Parathyroid adenoma (tissue), 2 donors: ENCODE results near the gene CWF19L1.

Source experiments
- H2AFZ ChIP-seq: fragments of 300-600 bp; sonication (generic); one replicate; pipeline ENCODE4 v1.7.0; 2017; ENCODE audit warnings: antibody characterized with exemption, mild to moderate bottlenecking
- H3K27ac ChIP-seq: fragments of 300-600 bp; sonication (generic); one replicate; pipeline ENCODE4 v1.7.0; 2017
- H3K27me3 ChIP-seq: fragments of 300-600 bp; sonication (generic); one replicate; pipeline ENCODE4 v1.7.0; 2017; ENCODE audit warnings: low read length; ENCODE audit not compliant: control insufficient read depth, insufficient read depth
- H3K36me3 ChIP-seq: fragments of 300-600 bp; sonication (generic); one replicate; pipeline ENCODE4 v1.7.0; 2017; ENCODE audit warnings: low read length; ENCODE audit not compliant: control insufficient read depth, insufficient read depth
- H3K4me1 ChIP-seq: fragments of 300-600 bp; sonication (generic); one replicate; pipeline ENCODE4 v1.7.0; 2017; ENCODE audit warnings: control low read depth
- H3K4me2 ChIP-seq: fragments of 300-600 bp; sonication (generic); one replicate; pipeline ENCODE4 v1.7.0; 2017; ENCODE audit warnings: low read length
- H3K4me3 ChIP-seq: fragments of 300-600 bp; sonication (generic); one replicate; pipeline ENCODE4 v1.7.0; 2017; ENCODE audit warnings: low read depth, low read length
- H3K79me2 ChIP-seq: fragments of 300-600 bp; sonication (generic); one replicate; pipeline ENCODE4 v1.7.0; 2017; ENCODE audit warnings: control low read depth
- H3K9ac ChIP-seq: fragments of 300-600 bp; sonication (generic); one replicate; pipeline ENCODE4 v1.7.0; 2017; ENCODE audit warnings: mild to moderate bottlenecking
- H3K9me3 ChIP-seq: fragments of 300-600 bp; sonication (generic); one replicate; pipeline ENCODE4 v1.7.0; 2017; ENCODE audit warnings: low read length; ENCODE audit not compliant: control insufficient read depth
- TF ChIP-seq, protein P1 (sequence below): fragments of 300-600 bp; sonication (generic); IDR thresholded peaks from one replicate; pipeline ENCODE4 v1.7.0; 2017; ENCODE audit warnings: antibody characterized with exemption, mild to moderate bottlenecking
- donor health status: primary hyperparathyroidism.

Gene CWF19L1

DNA sequence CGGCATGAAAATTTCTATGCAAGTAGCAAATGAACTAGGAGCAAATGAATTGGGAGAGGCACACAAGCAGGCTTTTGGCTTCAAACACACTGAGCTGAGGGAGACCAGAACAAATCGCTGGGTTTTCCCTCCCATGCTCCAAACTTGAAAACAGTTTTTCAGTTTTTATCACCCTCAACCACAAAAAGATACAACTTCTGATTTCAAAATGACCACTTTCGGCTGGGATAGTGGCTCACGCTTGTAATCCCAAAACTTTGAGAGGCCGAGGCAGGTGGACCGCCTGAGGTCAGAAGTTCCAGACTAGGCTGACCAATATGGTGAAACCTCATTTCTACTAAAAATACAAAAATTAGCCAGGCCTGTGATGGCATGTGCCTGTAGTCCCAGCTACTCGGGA is 29.0 kb downstream of the CWF19L1 start:
- H3K27ac ChIP-seq = no peak overlapping the region
- no peaks in the 10 kb centered on the region for H3K27me3 ChIP-seq
- no peaks in the 10 kb centered on the region for H3K4me1 ChIP-seq
- TF ChIP-seq, protein P1, sequence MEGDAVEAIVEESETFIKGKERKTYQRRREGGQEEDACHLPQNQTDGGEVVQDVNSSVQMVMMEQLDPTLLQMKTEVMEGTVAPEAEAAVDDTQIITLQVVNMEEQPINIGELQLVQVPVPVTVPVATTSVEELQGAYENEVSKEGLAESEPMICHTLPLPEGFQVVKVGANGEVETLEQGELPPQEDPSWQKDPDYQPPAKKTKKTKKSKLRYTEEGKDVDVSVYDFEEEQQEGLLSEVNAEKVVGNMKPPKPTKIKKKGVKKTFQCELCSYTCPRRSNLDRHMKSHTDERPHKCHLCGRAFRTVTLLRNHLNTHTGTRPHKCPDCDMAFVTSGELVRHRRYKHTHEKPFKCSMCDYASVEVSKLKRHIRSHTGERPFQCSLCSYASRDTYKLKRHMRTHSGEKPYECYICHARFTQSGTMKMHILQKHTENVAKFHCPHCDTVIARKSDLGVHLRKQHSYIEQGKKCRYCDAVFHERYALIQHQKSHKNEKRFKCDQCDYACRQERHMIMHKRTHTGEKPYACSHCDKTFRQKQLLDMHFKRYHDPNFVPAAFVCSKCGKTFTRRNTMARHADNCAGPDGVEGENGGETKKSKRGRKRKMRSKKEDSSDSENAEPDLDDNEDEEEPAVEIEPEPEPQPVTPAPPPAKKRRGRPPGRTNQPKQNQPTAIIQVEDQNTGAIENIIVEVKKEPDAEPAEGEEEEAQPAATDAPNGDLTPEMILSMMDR = no peak
- no peak overlapping the region for H2AFZ ChIP-seq
- no peak overlapping the region for H3K4me2 ChIP-seq
- no peaks in the 10 kb centered on the region for H3K36me3 ChIP-seq
- H3K4me3 ChIP-seq = no peak overlapping the region
- no peaks in the 10 kb centered on the region for H3K9me3 ChIP-seq
- H3K79me2 ChIP-seq = peaks cover 3% of the 10 kb centered on the region
- no peak overlapping the region for H3K9ac ChIP-seq

DNA sequence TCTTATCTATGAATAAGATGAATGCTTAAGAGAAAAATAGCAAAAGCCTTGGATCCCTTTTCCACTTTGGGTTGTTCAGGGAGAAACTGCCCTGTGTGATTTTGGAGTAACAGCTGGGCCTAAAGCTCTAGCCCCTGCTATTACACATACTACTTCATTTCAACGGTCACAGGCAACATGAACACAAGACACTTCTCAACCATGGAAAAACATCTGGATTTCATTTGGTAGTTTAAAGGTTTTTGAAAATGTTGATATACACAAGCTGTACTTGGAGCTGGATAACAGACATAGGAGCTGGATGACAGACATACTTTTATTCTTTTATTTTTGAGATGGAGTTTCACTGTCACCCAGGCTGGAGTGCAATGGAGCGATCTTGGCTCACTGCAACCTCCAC is 35.3 kb downstream of the CWF19L1 start:
- H2AFZ ChIP-seq = no peak overlapping the region
- no peak overlapping the region for H3K4me3 ChIP-seq
- H3K27me3 ChIP-seq = no peaks in the 10 kb centered on the region
- no peaks in the 10 kb centered on the region for H3K36me3 ChIP-seq
- no peak overlapping the region for H3K4me2 ChIP-seq
- no peaks in the 10 kb centered on the region for H3K9me3 ChIP-seq
- H3K27ac ChIP-seq = no peak overlapping the region
- peaks cover 3% of the 10 kb centered on the region for H3K4me1 ChIP-seq
- TF ChIP-seq, protein P1 = no peak
- H3K79me2 ChIP-seq = peaks cover 10% of the 10 kb centered on the region
- no peak overlapping the region for H3K9ac ChIP-seq

DNA sequence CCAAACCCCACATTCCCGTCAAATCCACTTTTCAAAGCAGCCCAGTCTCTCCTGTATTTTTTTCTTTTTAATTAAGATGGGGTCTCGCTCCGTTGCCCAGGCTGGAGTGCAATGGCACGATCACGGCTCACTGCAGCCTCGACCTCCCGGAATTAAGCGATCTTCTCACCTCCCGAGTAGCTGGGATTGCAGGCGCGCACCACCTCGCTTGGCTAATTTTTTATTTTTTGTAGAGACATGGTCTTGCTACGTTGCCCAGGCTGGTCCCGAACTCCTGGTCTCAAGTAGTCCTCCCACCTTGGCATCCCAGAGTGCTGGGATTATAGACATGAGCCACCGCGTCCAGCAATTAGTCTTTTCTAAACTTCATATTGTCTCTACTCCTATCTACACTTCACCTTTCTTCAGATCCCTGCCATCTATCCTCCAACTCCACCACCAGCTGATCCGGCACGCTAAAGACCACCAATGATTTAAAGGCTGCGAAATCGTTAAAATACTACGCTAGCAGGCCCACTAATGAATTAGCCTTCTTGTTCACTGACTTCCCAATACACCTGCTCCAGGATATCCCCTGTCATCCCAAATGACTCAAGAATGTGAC is 37.5 kb downstream of the CWF19L1 start:
- H3K36me3 ChIP-seq = no peaks in the 10 kb centered on the region
- peak overlapping the region; percentile 87 for H2AFZ ChIP-seq
- peaks cover 8% of the 10 kb centered on the region for H3K79me2 ChIP-seq
- TF ChIP-seq, protein P1 = no peak
- H3K9me3 ChIP-seq = no peaks in the 10 kb centered on the region
- H3K4me3 ChIP-seq = peak overlapping the region; percentile 98
- H3K4me2 ChIP-seq = peak overlapping the region; percentile 88
- peak overlapping the region; percentile 21 for H3K9ac ChIP-seq
- no peaks in the 10 kb centered on the region for H3K27me3 ChIP-seq
- peaks cover 3% of the 10 kb centered on the region for H3K4me1 ChIP-seq
- H3K27ac ChIP-seq = peak overlapping the region; percentile 64

DNA sequence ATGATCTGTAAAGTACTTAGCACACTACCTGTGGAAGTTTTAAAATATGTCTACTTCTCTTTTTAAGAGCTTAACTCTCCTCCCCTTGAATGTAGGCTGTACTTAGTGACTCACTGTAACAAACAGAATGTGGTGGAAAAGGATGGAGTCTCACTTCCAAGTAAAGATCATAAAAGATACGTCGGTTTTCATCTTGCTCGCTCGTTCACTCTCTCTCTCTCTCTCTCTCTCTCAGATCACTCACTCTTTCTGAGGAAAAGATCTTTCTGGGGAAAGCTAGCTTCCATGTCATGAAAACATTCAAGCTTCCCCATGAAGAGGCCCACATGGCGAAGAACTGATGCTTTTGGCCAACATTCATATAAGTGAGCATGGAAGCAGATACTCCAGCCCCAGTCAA is 43.6 kb downstream of the CWF19L1 start:
- no peak overlapping the region for H3K4me3 ChIP-seq
- no peaks in the 10 kb centered on the region for H3K4me1 ChIP-seq
- H3K27me3 ChIP-seq = no peaks in the 10 kb centered on the region
- H3K9me3 ChIP-seq = no peaks in the 10 kb centered on the region
- TF ChIP-seq, protein P1 = no peak
- H3K27ac ChIP-seq = no peak overlapping the region
- H3K4me2 ChIP-seq = no peak overlapping the region
- H3K36me3 ChIP-seq = no peaks in the 10 kb centered on the region
- peaks cover 2% of the 10 kb centered on the region for H3K79me2 ChIP-seq
- no peak overlapping the region for H2AFZ ChIP-seq
- H3K9ac ChIP-seq = no peak overlapping the region

DNA sequence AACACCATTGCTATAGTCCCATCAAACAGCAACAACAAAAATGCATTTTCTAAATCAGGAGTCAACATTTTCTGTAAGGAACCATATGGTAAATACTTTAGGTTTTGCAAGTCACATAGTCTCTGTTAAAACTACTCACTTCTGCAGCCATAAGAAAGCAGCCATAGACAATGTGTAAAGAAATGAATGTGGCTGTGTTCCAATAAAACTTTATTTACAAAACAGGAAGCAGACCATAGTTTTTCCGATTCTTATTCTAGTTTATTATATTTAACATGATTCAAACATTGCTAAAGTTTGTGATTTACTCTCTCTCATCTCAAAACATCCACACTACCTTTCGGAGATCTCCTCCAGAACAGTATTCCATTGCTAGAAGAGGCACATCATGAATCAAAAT is 44.9 kb downstream of the CWF19L1 start:
- Histone ChIP-seq H3K27ac (no peak overlapping the region), H3K79me2 (no peaks in the 10 kb centered on the region), H3K36me3 (no peaks in the 10 kb centered on the region), H3K4me2 (no peak overlapping the region), H3K4me1 (no peaks in the 10 kb centered on the region), H3K4me3 (no peak overlapping the region), H3K27me3 (no peaks in the 10 kb centered on the region), H2AFZ (no peak overlapping the region), H3K9me3 (no peaks in the 10 kb centered on the region), H3K9ac (no peak overlapping the region)
- TF ChIP-seq, protein P1 = no peak
